Breast epithelium (tissue), 4 donors: ENCODE measurements around the gene CPNE4. TPM values are rescaled to one million over a fixed set of nuclear protein-coding genes. Genes with fewer than 3 reads are reported as not detected.

Experiments
- DNase-seq, 2 donors: peaks; one replicate each; pipeline ENCODE4 v3.0.0-alpha.2; 2019; ENCODE audit warnings: low spot score in 2 of 2
- H3K27ac ChIP-seq, 2 donors: fragments of 200-600 bp; sonication (generic) in 1 of 2; one replicate each; pipeline ENCODE4 v1.5.1; 2016 to 2019; ENCODE audit warnings: mild to moderate bottlenecking in 1 of 2
- H3K27me3 ChIP-seq, 2 donors: fragments of 200-600 bp; sonication (generic) in 1 of 2; one replicate each; pipeline versions ENCODE4 v1.5.1 to v1.6.0; 2017 to 2019; ENCODE audit warnings: control low read depth in 1 of 2, mild to moderate bottlenecking in 1 of 2
- H3K36me3 ChIP-seq: fragments of 200-600 bp; one replicate; pipeline ENCODE4 v1.5.1; 2019
- H3K4me1 ChIP-seq, 2 donors: fragments of 200-600 bp; sonication (generic); one replicate each; pipeline ENCODE4 v1.5.1; 2016 to 2019; ENCODE audit warnings: control low read depth in 1 of 2
- H3K4me3 ChIP-seq, 3 donors: fragments of 200-600 bp; sonication (generic); 1 replicate in 2 of 3; 2 replicates in 1 of 3; pipeline ENCODE4 v1.5.1; 2016 to 2019; ENCODE audit warnings: mild to moderate bottlenecking in 3 of 3, moderate library complexity in 2 of 3
- H3K9me3 ChIP-seq, 2 donors: fragments of 200-600 bp; sonication (generic) in 1 of 2; one replicate each; pipeline ENCODE4 v1.5.1; 2016 to 2019; ENCODE audit warnings: control low read depth in 1 of 2
- POLR2A ChIP-seq: fragments of 450-650 bp; IDR thresholded peaks from one replicate; pipeline ENCODE4 v1.6.1; 2016; ENCODE audit warnings: antibody characterized with exemption, mild to moderate bottlenecking, moderate library complexity
- POLR2AphosphoS5 ChIP-seq, 3 donors: sonication (generic); formaldehyde crosslinking; IDR thresholded peaks; one replicate each; pipeline ENCODE4 v1.6.1; 2017; ENCODE audit warnings: antibody characterized with exemption in 3 of 3
- intact Hi-C: fragments of 100-400 bp; cut with DNase I; formaldehyde crosslinking; loops from one replicate; pipeline ENCODE4 v1.15.1; 2023; ENCODE audit warnings: low total_unique reads
- total RNA-seq, 3 donors: library from RNA; depleted of rRNA; stranded (reverse); fragments of >200 nt; gene quantifications; one replicate each; pipeline ENCODE4 v1.1.0, GENCODE V29; 2016
- TF ChIP-seq, protein P1 (sequence below), 3 donors: fragments of 450-650 bp; IDR thresholded peaks; one replicate each; pipeline ENCODE4 v1.5.1; 2016 to 2017; ENCODE audit warnings: antibody characterized with exemption in 3 of 3, mild to moderate bottlenecking in 3 of 3, moderate library complexity in 3 of 3

Gene CPNE4
- total RNA-seq, 3 donors from 2014 or later, result 0.16 TPM; not detected in 2

DNA sequence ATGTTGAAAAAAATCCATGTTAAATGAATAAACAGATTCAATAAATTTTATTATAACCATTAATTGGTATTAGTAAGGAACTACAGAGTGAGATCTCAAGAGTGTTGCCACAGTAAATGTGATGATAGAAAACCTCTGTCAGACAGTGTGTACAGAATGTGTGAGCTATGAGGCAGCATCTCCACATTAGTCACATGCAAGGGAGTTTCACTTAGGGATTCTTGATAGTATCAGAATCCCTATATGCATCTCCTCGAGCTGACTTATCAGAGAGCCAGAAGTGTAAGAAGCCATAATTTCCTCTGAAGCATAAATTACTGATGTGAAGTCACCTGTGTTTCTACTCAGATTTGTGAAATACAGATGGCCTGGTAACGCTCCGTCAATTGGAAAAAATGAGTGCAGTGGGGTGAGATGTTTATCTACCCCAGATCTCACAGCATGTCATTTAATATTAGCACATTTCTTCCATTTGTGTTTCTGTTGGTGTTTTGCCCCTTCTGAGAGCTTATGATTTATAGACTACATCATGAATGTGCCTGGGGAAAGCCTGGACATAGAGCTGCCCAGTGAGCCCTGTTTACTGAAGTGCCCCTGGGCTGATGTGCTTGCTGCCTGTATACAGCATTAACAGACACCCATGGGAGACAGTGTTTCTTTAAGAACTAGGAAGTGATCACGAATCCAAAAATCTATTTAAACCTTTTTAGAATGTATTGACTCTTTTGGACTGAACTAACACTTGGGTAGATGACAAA lies 262.4 kb downstream of the CPNE4 start:
- Histone ChIP-seq H3K36me3 (no peaks in the 10 kb centered on the region), H3K9me3 (no peaks in the 10 kb centered on the region), H3K4me1 (no peaks in the 10 kb centered on the region), H3K27me3 (no peaks in the 10 kb centered on the region), H3K27ac (no peak overlapping the region), H3K4me3 (no peak overlapping the region)
- DNase-seq, result no peak
- TF ChIP-seq, protein P1, sequence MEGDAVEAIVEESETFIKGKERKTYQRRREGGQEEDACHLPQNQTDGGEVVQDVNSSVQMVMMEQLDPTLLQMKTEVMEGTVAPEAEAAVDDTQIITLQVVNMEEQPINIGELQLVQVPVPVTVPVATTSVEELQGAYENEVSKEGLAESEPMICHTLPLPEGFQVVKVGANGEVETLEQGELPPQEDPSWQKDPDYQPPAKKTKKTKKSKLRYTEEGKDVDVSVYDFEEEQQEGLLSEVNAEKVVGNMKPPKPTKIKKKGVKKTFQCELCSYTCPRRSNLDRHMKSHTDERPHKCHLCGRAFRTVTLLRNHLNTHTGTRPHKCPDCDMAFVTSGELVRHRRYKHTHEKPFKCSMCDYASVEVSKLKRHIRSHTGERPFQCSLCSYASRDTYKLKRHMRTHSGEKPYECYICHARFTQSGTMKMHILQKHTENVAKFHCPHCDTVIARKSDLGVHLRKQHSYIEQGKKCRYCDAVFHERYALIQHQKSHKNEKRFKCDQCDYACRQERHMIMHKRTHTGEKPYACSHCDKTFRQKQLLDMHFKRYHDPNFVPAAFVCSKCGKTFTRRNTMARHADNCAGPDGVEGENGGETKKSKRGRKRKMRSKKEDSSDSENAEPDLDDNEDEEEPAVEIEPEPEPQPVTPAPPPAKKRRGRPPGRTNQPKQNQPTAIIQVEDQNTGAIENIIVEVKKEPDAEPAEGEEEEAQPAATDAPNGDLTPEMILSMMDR (IDR thresholded peaks at IDR 0.05), result no peak
- TF ChIP-seq POLR2AphosphoS5 (IDR thresholded peaks at IDR 0.05) (no peak), POLR2A (no peak)
- intact Hi-C loops, result no loop called here

GRCh38 chr3:131762981-131763564 lies 271.7 kb downstream of the CPNE4 start:
- Histone ChIP-seq H3K4me3 (no peak overlapping the region), H3K27me3 (no peaks in the 10 kb centered on the region), H3K9me3 (no peaks in the 10 kb centered on the region), H3K4me1 (no peaks in the 10 kb centered on the region), H3K27ac (no peak overlapping the region), H3K36me3 (no peaks in the 10 kb centered on the region)
- TF ChIP-seq, protein P1 (IDR thresholded peaks at IDR 0.05), result no peak
- TF ChIP-seq POLR2A (no peak), POLR2AphosphoS5 (IDR thresholded peaks at IDR 0.05) (no peak)
- intact Hi-C loops, result no loop called here
- no peak for DNase-seq

DNA sequence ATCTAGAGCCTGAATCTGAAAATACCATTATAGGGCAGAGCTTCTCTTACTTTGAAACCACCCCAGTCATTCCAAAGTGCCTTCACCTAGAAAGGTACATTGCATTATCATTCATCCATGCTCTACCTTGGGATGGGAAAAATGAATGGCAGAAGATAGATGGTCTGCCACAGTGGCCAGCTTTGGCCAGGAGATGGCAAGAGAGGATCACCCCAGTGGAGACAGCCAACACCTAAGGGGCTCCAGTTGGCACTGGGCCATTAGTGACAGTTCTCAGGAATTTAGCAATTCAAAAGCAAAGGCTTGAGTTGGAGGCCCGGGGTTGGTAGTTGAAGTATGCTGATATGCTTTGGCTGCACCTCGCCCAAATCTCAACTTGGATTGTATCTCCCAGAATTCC lies 278.4 kb downstream of the CPNE4 start:
- TF ChIP-seq POLR2AphosphoS5 (IDR thresholded peaks at IDR 0.05) (no peak), POLR2A (no peak)
- TF ChIP-seq, protein P1 (IDR thresholded peaks at IDR 0.05), result no peak
- intact Hi-C loops, result no loop called here
- Histone ChIP-seq H3K4me3 (no peak overlapping the region), H3K27ac (no peak overlapping the region), H3K36me3 (no peaks in the 10 kb centered on the region), H3K4me1 (no peaks in the 10 kb centered on the region), H3K9me3 (no peaks in the 10 kb centered on the region), H3K27me3 (no peaks in the 10 kb centered on the region)
- DNase-seq, result no peak

DNA sequence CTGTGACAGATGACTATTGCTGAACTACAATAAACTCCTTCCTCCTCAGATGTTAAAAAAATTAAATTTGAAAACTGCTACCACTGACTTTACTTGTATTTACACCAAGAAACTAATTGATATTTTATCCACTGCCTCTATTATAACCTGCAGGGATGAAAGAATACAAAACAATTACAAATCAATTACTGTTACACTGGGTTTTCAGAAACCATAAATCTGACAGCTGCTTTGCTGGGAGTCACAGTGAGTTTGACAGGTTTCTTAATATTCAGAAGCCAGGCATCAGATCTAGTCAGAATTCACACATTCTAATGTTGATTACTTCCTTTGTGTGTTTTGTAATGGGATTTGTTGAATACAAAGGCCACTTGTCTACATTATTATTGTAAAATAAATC lies 279.4 kb downstream of the CPNE4 start:
- intact Hi-C loops, result no loop called here
- Histone ChIP-seq H3K4me3 (no peak overlapping the region), H3K27ac (no peak overlapping the region), H3K9me3 (no peaks in the 10 kb centered on the region), H3K4me1 (no peaks in the 10 kb centered on the region), H3K27me3 (no peaks in the 10 kb centered on the region), H3K36me3 (no peaks in the 10 kb centered on the region)
- TF ChIP-seq POLR2AphosphoS5 (IDR thresholded peaks at IDR 0.05) (no peak), POLR2A (no peak)
- TF ChIP-seq, protein P1 (IDR thresholded peaks at IDR 0.05), result no peak
- no peak for DNase-seq

GRCh38 chr3:131750256-131750655 lies 284.6 kb downstream of the CPNE4 start:
- Histone ChIP-seq H3K4me1 (no peaks in the 10 kb centered on the region), H3K27me3 (no peaks in the 10 kb centered on the region), H3K36me3 (no peaks in the 10 kb centered on the region), H3K27ac (no peak overlapping the region), H3K4me3 (no peak overlapping the region), H3K9me3 (no peaks in the 10 kb centered on the region)
- intact Hi-C loops, result no loop called here
- TF ChIP-seq, protein P1 (IDR thresholded peaks at IDR 0.05), result no peak
- TF ChIP-seq POLR2A (no peak), POLR2AphosphoS5 (IDR thresholded peaks at IDR 0.05) (no peak)
- DNase-seq, result no peak
